Hepatocyte (in vitro differentiated cells): Measurements from ENCODE around the gene OR1S1. TPM values are rescaled to one million over a fixed set of nuclear protein-coding genes. Genes with fewer than 3 reads are reported as not detected.
"Not testable (repeated sequence)": the region's sequence is repeated elsewhere in the genome, so short reads cannot be mapped to it uniquely, and the experiment has no call there.

Source experiments
- DNase-seq: peaks from one replicate; pipeline ENCODE4 v3.0.0-alpha.2; 2016; ENCODE audit warnings: low spot score
- H2AFZ ChIP-seq: fragments of 200-600 bp; sonication (generic); 2 replicates; pipeline ENCODE4 v1.6.0; 2016; ENCODE audit warnings: antibody characterized with exemption, mild to moderate bottlenecking
- H3K27ac ChIP-seq: fragments of 200-600 bp; sonication (generic); 2 replicates; pipeline ENCODE4 v1.5.1; 2016; ENCODE audit warnings: mild to moderate bottlenecking
- H3K27me3 ChIP-seq: fragments of 200-600 bp; sonication (generic); 2 replicates; pipeline ENCODE4 v1.6.1; 2016
- H3K36me3 ChIP-seq: fragments of 200-600 bp; sonication (generic); replicated peaks from 2 replicates; pipeline ENCODE4 v1.5.1; 2016; ENCODE audit warnings: low read depth; ENCODE audit not compliant: insufficient read depth
- H3K4me1 ChIP-seq: fragments of 200-600 bp; sonication (generic); 2 replicates; pipeline ENCODE4 v1.5.1; 2016; ENCODE audit warnings: mild to moderate bottlenecking, moderate library complexity; ENCODE audit not compliant: insufficient read depth
- H3K4me2 ChIP-seq: fragments of 200-600 bp; sonication (generic); 2 replicates; pipeline ENCODE4 v1.6.0; 2016
- H3K4me3 ChIP-seq: fragments of 200-600 bp; sonication (generic); 2 replicates; pipeline ENCODE4 v1.5.1; 2016; ENCODE audit warnings: mild to moderate bottlenecking
- H3K79me2 ChIP-seq: fragments of 200-600 bp; sonication (generic); 2 replicates; pipeline ENCODE4 v1.6.0; 2017; ENCODE audit warnings: mild to moderate bottlenecking
- H3K9me2 ChIP-seq: fragments of 200-600 bp; sonication (generic); replicated peaks from 2 replicates; pipeline ENCODE4 v1.6.0; 2017; ENCODE audit warnings: mild to moderate bottlenecking; ENCODE audit not compliant: insufficient read depth
- H3K9me3 ChIP-seq: fragments of 200-600 bp; sonication (generic); 2 replicates; pipeline ENCODE4 v1.5.1; 2016; ENCODE audit warnings: low read depth, mild to moderate bottlenecking
- H4K20me1 ChIP-seq: fragments of 200-600 bp; sonication (generic); 2 replicates; pipeline ENCODE4 v1.6.0; 2016; ENCODE audit warnings: mild to moderate bottlenecking; ENCODE audit not compliant: insufficient read depth, poor library complexity, severe bottlenecking
- EZH2 ChIP-seq: fragments of 200-600 bp; sonication (generic); IDR thresholded peaks from 2 replicates; pipeline ENCODE4 v1.6.1; 2016; ENCODE audit warnings: antibody characterized with exemption, mild to moderate bottlenecking, borderline replicate concordance
- EZH2phosphoT487 ChIP-seq: fragments of 200-600 bp; sonication (generic); IDR thresholded peaks from one replicate; pipeline ENCODE4 v1.6.1; 2018; ENCODE audit warnings: antibody characterized with exemption, mild to moderate bottlenecking, low read depth, moderate library complexity; ENCODE audit not compliant: unreplicated experiment, severe bottlenecking
- WGBS: methylation state at CpG from one replicate; pipeline ENCODE4 v1.1.6; 2016; ENCODE audit warnings: low lambda C conversion rate; ENCODE audit errors: missing lambda C conversion rate; 5-methylcytosine and 5-hydroxymethylcytosine counted together
- polyA plus RNA-seq: library from polyadenylated mRNA; unstranded; fragments of >200 nt; fragmentation: Nextera tagmentation; extraction: Ambion mirVana; gene quantifications from 2 replicates; pipeline ENCODE4 v1.2.1, GENCODE V29; 2016
- total RNA-seq: library from RNA; depleted of rRNA; stranded (reverse); fragments of >200 nt; gene quantifications from 2 replicates; pipeline ENCODE4 v1.2.3, GENCODE V29; 2014
- TF ChIP-seq, protein P1 (sequence below): fragments of 200-600 bp; sonication (generic); IDR thresholded peaks from 2 replicates; pipeline ENCODE4 v1.5.1; 2016; ENCODE audit warnings: antibody characterized with exemption, mild to moderate bottlenecking; ENCODE audit not compliant: poor library complexity

Gene OR1S1
- total RNA-seq (not detected in 2 replicates), polyA plus RNA-seq (not detected in 2 replicates)

DNA sequence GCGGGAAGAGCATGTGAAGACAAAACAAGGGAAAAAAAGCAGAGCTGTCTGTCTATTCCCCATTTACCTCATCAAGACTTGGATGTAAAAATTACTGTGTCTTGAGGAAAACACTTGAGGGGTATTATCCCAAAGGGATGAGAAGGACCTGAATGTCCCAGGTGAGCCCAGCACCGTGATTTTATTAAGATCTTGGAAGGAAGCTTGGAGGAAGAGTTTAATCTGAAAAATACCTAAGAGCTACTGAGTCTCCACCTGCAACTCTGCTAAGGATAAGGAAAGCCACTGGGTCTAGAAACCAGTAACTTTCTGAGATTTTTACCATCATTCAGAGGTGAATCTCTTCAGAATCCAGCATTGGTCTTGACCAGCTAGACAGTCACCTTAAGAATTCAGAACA, at the start of gene OR1S1:
Gene OR1S1 (plus strand): TSS at position 301 of the 400 bp plus-strand sequence.
- H3K27me3 ChIP-seq, H3K4me1 ChIP-seq, DNase-seq, H3K79me2 ChIP-seq, H3K36me3 ChIP-seq, H4K20me1 ChIP-seq, H2AFZ ChIP-seq, H3K9me3 ChIP-seq, H3K27ac ChIP-seq, H3K9me2 ChIP-seq, H3K4me3 ChIP-seq, H3K4me2 ChIP-seq: not testable (repeated sequence)
- WGBS = 83% methylated on average over 1 of the region's 2 CpGs

DNA sequence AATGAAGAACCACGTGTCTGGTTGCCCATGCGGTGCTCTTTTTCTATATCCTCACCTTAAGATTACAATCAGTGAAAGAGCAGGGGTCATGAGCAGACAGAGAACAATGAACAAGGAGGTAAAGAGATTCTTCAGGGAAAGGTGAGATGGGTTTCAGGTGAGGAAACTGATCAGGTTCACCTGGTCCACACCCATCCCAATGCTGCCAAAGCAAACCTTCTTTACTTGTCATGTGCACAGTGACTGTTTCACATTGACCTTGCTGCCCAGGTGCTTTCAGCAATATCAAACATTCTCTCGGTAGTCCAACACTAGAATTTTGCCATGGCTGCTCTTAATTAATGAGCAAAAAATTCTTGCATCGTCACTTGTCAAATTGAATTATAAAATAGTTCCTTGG, 48.1 kb upstream of the OR1S1 start:
- H3K4me1 ChIP-seq = peaks cover 10% of the 10 kb centered on the region
- H3K36me3 ChIP-seq = no peaks in the 10 kb centered on the region
- no peak overlapping the region for H3K4me2 ChIP-seq
- no peak overlapping the region for H2AFZ ChIP-seq
- no peak for DNase-seq
- H3K27me3 ChIP-seq = no peaks in the 10 kb centered on the region
- peak overlapping the region; percentile 62 for H3K27ac ChIP-seq
- H3K9me2 ChIP-seq = no peaks in the 10 kb centered on the region
- H3K79me2 ChIP-seq = no peaks in the 10 kb centered on the region
- no peaks in the 10 kb centered on the region for H4K20me1 ChIP-seq
- TF ChIP-seq, protein P1, sequence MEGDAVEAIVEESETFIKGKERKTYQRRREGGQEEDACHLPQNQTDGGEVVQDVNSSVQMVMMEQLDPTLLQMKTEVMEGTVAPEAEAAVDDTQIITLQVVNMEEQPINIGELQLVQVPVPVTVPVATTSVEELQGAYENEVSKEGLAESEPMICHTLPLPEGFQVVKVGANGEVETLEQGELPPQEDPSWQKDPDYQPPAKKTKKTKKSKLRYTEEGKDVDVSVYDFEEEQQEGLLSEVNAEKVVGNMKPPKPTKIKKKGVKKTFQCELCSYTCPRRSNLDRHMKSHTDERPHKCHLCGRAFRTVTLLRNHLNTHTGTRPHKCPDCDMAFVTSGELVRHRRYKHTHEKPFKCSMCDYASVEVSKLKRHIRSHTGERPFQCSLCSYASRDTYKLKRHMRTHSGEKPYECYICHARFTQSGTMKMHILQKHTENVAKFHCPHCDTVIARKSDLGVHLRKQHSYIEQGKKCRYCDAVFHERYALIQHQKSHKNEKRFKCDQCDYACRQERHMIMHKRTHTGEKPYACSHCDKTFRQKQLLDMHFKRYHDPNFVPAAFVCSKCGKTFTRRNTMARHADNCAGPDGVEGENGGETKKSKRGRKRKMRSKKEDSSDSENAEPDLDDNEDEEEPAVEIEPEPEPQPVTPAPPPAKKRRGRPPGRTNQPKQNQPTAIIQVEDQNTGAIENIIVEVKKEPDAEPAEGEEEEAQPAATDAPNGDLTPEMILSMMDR = no peak
- WGBS = 75% methylated on average over 4 of the region's 4 CpGs
- no peaks in the 10 kb centered on the region for H3K9me3 ChIP-seq
- H3K4me3 ChIP-seq = no peak overlapping the region

DNA sequence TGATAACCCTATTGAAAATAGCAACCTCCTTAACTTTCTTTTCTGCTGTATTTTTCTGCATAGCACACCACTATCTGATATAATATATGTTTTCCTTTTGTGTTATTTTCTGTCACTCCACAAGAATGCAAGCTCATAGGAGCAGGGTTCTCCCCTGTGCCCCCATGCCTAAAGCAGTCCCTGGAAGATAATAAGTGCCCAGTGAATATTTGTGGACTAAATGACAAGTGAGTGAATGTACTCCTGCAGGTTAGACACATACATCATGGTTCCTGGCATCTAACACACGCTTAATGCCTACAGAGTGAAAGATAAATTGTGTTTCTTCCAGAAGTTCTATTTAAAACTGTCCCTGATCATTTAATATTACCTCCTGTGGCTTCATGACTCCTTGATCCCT, 47.5 kb upstream of the OR1S1 start:
- H2AFZ ChIP-seq = no peak overlapping the region
- H3K4me3 ChIP-seq = no peak overlapping the region
- no peaks in the 10 kb centered on the region for H3K27me3 ChIP-seq
- H3K4me2 ChIP-seq = no peak overlapping the region
- H3K36me3 ChIP-seq = no peaks in the 10 kb centered on the region
- H4K20me1 ChIP-seq = no peaks in the 10 kb centered on the region
- no peaks in the 10 kb centered on the region for H3K9me3 ChIP-seq
- no peak for DNase-seq
- H3K9me2 ChIP-seq = no peaks in the 10 kb centered on the region
- H3K4me1 ChIP-seq = peaks cover 10% of the 10 kb centered on the region
- peak overlapping the region; percentile 62 for H3K27ac ChIP-seq
- TF ChIP-seq, protein P1 = no peak
- TF ChIP-seq EZH2 (no peak), EZH2phosphoT487 (no peak)
- 84% methylated on average over 1 of the region's 1 CpG for WGBS
- H3K79me2 ChIP-seq = no peaks in the 10 kb centered on the region

DNA sequence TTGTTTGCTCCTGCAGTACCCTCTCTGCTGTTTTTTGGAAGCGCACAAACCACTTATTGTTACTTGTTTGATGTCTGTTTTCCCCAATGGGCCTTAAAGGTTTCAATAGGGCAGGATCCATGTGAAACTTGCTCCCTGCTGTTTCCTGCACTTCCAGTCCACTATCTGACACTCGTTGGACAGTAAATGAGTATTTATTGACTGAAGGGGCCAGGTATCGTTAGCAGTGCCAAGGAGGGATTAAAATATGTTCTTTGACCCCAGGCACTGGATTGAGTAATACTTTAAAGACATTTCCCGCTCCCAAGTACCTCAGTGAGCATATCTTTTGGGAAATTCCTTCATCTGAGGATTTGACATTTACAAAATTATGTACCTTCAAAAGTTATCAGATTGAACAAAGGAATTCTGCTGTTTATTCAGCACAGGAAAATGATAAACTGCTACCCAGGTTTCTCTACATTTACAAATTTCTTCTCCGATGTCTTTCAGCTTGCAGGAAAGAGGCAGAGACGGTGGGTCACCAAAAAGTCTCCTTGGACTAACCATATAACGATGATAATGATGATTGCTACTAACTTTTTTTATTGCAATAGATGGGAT, 46.9 kb upstream of the OR1S1 start:
- WGBS = 56% methylated on average over 7 of the region's 7 CpGs
- Histone ChIP-seq H3K27ac (peak overlapping the region; percentile 62), H3K79me2 (no peaks in the 10 kb centered on the region), H3K4me3 (no peak overlapping the region), H3K4me2 (peak overlapping the region; percentile 12), H3K36me3 (no peaks in the 10 kb centered on the region), H3K9me2 (no peaks in the 10 kb centered on the region), H3K4me1 (peaks cover 10% of the 10 kb centered on the region), H4K20me1 (no peaks in the 10 kb centered on the region), H3K9me3 (no peaks in the 10 kb centered on the region), H3K27me3 (no peaks in the 10 kb centered on the region), H2AFZ (no peak overlapping the region)
- peak; percentile 40 for DNase-seq
- TF ChIP-seq, protein P1 = no peak
- TF ChIP-seq EZH2 = no peak
- TF ChIP-seq EZH2phosphoT487 = no peak
